Measurements from ENCODE around the gene BSG.
A peak's percentile ranks its signal among the peaks of the same experiment; 100 is the strongest.

BSG gene

GRCh38 chr19:540867-541637, 31.3 kb upstream of the BSG start:
- no peak for DNase-seq

GRCh38 chr19:541699-542098, 30.7 kb upstream of the BSG start:
- no peak for DNase-seq

GRCh38 chr19:542173-542866, 30.1 kb upstream of the BSG start:
- DNase-seq, result no peak

GRCh38 chr19:543910-544608, 28.3 kb upstream of the BSG start, which contains the start of gene GZMM:
TSS of gene GZMM (plus strand) at chr19:544053. CDS start at chr19:544072, 19 bp downstream.
- DNase-seq, result peak; percentile 86

GRCh38 chr19:547117-547516, 25.3 kb upstream of the BSG start:
- DNase-seq, result no peak

GRCh38 chr19:547836-548720, 24.3 kb upstream of the BSG start:
- no peak for DNase-seq

- no peak for DNase-seq
Measured at GRCh38 chr19:548886-549830, 23.2 kb upstream of the BSG start.

- DNase-seq, result no peak
Measured at GRCh38 chr19:554817-555216, 17.6 kb upstream of the BSG start.

GRCh38 chr19:555474-555808, 17.0 kb upstream of the BSG start:
- no peak for DNase-seq

GRCh38 chr19:556611-557382, 15.6 kb upstream of the BSG start:
- no peak for DNase-seq

- no peak for DNase-seq
Measured at GRCh38 chr19:558770-559439, 13.5 kb upstream of the BSG start.

- no peak for DNase-seq
Measured at GRCh38 chr19:560121-560520, 12.3 kb upstream of the BSG start.

GRCh38 chr19:566403-566802, 6.0 kb upstream of the BSG start:
- DNase-seq, result peak; percentile 38

GRCh38 chr19:566844-567243, 5.6 kb upstream of the BSG start:
- DNase-seq, result no peak

- DNase-seq, result no peak
Measured at GRCh38 chr19:567296-567900, 5.0 kb upstream of the BSG start.

GRCh38 chr19:570251-570686, 2.1 kb upstream of the BSG start:
- DNase-seq, result no peak

GRCh38 chr19:570937-571565, 1.3 kb upstream of the BSG start:
- DNase-seq, result peak; percentile 55

GRCh38 chr19:571566-571974, 826 bp upstream of the BSG start:
- no peak for DNase-seq

Measured in CD4-positive, alpha-beta T cell treated with Interferon gamma for 1 hour (primary cell).